HG02870 (cell line): Measurements from ENCODE around the gene RBM20.

Source experiments
- ATAC-seq: cut with Tn5 transposase; IDR thresholded peaks from one replicate; pipeline ENCODE4 v1.9.1; 2021; ENCODE audit warnings: mild to moderate bottlenecking, moderate library complexity; ENCODE audit not compliant: unreplicated experiment

The RBM20 gene

DNA sequence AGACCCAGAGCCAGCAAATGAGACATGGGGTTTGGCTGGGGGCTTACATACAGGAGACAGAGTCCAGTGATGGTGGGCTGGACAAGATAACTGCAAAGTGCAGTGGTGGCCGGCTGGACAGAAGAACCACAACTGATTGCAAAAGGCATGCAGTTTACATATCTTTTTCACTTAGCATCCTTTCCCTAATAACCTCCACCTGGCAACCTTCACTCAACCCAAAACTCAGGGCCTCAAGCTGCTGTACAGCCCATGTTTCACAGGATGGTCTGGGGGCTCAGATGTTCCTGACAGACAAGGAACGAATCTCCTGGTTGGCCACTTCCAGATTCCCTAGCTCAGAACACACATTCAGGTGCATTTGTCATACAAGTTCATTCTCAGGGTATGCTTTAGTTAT is 219.8 kb downstream of the RBM20 start:
- ATAC-seq, result no peak

- ATAC-seq, result peak; percentile 48
Measured at GRCh38 chr10:110864662-110865140, 220.6 kb downstream of the RBM20 start.

- ATAC-seq, result no peak
Measured at GRCh38 chr10:110865186-110865808, 221.2 kb downstream of the RBM20 start.

- no peak for ATAC-seq
Measured at GRCh38 chr10:110865809-110866482, 221.8 kb downstream of the RBM20 start.

DNA sequence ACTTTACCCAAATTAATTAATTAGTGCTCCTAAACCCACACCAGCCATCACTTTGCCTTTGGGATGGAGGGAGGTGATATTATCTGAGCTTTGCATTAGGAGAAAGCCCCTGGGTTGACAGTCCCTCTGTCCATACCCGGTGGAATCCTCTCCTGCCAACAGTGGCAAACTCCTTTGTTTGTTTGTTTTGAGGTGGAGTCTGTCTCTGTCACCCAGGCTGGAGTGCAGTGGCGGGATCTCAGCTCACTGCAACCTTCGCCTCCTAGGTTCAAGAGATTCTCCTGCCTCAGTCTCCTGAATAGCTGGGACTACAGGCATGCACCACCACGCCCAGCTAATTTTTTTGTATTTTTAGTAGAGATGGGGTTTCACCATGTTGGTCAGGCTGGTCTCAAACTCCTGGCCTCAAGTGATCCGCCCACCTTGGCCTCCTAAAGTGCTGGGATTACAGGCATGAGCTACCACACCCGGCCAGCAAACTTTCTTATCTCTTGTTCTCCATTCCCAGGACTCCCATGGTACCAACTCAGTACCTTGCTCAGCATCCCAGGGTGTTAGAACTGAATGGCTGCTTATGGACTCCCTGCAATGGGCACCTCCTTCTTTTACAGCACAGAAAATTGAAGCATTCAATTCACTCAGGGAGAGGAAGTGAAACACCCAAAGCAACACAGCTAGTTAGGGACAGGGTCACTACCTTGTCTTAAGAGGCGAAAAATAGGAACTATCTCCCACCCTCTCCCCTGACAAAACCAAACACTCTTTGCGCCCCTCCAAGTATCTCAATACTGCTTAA is 223.1 kb downstream of the RBM20 start:
- ATAC-seq, result peak; percentile 31

DNA sequence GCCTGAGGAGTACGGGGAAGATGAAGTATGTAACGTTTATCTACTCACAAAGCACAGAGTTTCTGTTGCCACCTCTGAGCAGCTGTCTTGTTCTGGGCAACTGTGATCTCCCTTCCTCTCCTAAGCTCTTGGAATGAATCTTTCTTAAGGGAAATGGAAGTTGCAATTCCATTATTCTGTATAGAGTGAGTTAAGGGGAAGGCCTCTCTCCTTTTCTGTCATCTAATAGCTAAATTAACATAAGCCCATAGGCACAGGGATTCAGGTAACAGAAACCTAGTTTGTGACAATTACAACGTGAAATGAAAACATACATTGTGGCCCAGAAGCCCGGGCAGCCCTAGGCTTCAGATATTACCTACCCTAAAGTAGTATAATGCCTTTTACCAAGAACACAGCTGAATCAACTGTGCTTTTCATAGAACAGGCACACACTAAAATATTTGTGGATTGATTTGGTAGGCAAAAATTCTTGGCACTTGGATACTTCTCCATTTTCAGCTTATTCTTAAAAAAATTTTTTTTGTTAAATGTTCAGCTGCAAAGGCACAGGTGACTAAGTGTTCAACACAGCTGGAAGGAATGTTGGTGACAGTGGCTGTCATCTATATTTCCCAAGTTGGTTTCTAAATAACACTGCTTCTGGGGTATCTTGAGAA is 223.8 kb downstream of the RBM20 start:
- ATAC-seq, result no peak

DNA sequence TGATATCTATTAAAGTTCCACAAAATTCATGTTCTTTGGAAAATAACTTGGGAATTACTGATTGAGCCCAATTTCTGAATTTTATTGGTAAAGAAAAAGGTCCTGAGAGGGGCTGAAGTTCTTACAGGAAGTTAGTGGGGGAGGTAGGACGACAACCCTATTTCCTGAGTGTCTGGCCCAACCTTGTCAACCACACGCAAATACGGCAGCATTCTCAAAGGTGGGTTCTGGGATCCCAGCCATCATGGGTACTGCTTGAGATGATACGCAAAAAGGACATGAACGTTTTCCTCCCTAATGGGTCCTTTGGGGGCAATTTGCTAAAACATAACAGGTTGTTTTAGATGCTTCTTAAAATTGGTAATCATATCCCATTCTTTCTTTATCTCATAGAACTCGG is 224.8 kb downstream of the RBM20 start:
- no peak for ATAC-seq

- ATAC-seq, result no peak
Measured at GRCh38 chr10:110870823-110871297, 226.7 kb downstream of the RBM20 start.

- ATAC-seq, result peak; percentile 73
Measured at GRCh38 chr10:110871298-110872084, 227.4 kb downstream of the RBM20 start, which contains the start of gene PDCD4. Gene PDCD4, plus strand, starts transcription at chr10:110871928. Its CDS starts 4,100 bp downstream, at chr10:110876028.

GRCh38 chr10:110872145-110872983 is 228.2 kb downstream of the RBM20 start:
- peak; percentile 38 for ATAC-seq

DNA sequence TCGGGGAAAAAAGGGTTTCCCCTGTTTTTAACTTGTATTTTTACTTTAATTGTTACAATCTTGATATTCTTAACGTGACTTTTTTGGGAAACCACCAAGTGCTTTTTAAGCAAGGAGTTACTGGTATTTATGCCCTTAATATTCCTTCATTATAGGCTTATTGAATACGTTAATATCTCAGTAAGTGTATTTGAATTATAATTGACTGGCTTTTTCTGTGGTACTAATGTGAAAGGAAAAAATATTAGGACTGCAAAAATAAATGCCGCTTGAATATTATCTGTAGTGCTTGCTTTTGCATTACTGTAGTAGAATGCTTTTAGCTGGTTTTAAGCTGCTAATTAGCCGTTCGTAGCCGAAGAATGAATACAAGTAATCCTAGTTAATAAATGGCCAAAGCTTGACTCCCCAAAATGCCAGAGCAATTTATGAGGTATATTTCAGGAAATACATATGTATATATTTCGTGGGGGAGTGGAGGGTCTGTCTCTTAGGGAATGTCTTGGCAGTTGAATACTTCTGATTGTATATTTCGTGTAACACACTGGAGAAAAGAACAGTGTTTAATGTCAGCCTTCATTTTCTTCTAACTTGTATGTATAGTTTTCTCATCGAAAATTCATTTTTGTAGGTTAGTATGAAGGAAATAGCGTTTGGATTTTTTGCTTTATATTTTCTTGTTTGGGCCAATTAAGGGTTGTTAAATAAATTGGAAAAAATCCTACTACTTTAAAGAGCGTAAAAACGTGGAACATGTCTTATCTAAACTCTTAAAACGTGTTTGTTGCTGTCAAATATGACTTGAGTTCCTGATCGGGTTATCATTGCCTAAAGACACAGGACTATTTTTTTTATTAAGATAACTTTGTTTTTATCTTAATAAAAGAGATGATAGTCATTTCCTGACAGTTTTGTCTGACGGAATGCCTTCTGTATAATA is 229.1 kb downstream of the RBM20 start:
- no peak for ATAC-seq

- no peak for ATAC-seq
Measured at GRCh38 chr10:110873951-110874350, 229.8 kb downstream of the RBM20 start.

GRCh38 chr10:110876000-110876399 is 231.9 kb downstream of the RBM20 start:
- no peak for ATAC-seq

DNA sequence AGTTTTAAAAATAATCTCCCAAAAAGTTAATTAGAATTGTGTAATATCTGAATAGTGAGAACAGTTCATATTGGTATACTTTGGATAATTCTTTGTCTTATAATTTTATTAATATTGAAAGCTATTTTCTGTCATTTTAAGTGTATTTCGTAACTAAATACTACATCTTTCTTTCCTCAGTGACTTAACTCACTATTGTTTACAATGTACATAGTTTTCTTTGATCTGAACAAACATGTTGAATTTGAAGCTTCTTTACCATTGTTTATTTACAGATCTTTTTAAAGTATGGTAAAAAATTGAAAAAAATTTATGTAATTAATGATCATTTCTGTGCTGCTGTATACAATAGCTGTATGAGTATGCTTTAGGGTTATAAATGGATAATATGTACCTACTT is 232.7 kb downstream of the RBM20 start:
- no peak for ATAC-seq

- no peak for ATAC-seq
Measured at GRCh38 chr10:110880012-110880411, 235.9 kb downstream of the RBM20 start.

DNA sequence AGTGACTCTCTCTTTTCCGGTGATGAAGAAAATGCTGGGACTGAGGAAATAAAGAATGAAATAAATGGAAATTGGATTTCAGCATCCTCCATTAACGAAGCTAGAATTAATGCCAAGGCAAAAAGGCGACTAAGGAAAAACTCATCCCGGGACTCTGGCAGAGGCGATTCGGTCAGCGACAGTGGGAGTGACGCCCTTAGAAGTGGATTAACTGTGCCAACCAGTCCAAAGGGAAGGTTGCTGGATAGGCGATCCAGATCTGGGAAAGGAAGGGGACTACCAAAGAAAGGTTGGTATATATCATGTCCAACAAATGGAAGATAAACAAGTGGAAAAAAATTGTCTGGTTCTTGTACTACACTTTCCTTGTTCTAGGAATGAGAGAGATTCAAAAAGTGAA is 237.1 kb downstream of the RBM20 start:
- ATAC-seq, result no peak

DNA sequence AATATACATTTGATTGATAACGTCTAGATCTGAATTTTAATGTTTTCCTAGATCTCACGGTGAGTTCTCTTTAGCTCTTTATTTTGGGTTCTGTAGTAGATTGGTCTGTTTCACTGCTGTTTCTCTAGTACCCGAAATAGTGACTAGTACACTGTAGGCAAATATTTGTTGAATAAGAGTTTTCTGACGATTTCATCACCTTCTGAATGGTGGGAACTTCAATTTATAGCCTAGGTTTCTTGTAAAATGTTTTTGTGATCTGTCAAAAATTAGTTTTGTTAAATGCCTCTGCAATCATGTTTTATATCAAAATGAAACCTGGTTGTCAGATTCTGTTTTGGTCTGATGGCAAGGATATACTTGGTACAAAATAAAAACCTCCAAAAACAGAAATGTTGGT is 237.8 kb downstream of the RBM20 start:
- no peak for ATAC-seq

GRCh38 chr10:110883924-110884323 is 239.8 kb downstream of the RBM20 start:
- no peak for ATAC-seq
